Erythroblast (primary cell): ENCODE data around the gene GNAQ.

ENCODE experiments used
- GATA1 ChIP-seq: IDR thresholded peaks from 2 replicates; pipeline ENCODE4 v1.6.1; 2011; ENCODE audit warnings: low read depth, mild to moderate bottlenecking, control low read depth, low read length, moderate library complexity
- POLR2A ChIP-seq: IDR thresholded peaks from 2 replicates; pipeline ENCODE4 v1.6.1; 2011; ENCODE audit warnings: mild to moderate bottlenecking, low read length

DNA sequence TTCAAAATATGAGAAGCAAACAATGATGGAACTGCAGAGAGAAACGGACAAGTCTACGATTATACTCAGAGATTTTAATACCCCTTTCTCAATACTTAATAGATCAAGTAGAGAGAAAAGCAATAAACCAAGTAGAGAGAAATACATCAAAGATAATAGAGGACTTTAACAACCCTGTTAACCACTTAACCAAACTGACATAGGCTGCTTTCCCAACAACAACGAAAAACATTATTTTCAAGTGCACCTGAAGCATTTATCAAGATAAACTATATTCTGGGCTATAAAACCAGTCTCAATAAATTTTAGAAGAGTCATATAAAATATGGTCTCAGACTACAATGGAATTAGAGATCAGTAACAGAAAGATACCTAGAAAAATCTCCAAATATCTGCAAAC is 67.4 kb downstream of the GNAQ start:
- TF ChIP-seq POLR2A (no peak), GATA1 (no peak)
